ENCODE data around the gene EIF4E2.

The EIF4E2 gene

DNA sequence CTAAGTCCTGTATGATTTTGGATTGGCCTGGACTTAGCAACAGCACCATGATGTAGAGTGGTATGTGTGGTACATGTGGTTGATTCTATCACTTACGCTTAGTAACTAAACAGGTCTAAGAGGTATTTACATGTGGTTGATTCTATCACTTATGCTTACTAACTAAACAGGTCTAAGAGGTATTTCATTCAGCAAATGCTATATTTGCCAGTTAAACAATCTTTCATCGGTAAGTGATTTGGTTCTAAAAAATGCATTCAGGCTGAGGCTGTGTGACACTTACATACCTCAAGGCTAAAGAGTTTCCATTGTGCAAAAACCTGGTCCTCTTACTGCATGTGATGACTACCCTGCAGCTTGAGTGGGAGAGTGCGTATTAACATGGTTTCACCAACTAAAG is 13.1 kb downstream of the EIF4E2 start:
- Histone ChIP-seq H3K9ac (ENCODE audit: low read length) (no peak overlapping the region), H3K27ac (ENCODE audit: low read depth, low read length) (no peak overlapping the region), H3K36me3 (ENCODE audit: low read length) (peaks cover 9% of the 10 kb centered on the region; the same call in 1 of the 2 replicates)

DNA sequence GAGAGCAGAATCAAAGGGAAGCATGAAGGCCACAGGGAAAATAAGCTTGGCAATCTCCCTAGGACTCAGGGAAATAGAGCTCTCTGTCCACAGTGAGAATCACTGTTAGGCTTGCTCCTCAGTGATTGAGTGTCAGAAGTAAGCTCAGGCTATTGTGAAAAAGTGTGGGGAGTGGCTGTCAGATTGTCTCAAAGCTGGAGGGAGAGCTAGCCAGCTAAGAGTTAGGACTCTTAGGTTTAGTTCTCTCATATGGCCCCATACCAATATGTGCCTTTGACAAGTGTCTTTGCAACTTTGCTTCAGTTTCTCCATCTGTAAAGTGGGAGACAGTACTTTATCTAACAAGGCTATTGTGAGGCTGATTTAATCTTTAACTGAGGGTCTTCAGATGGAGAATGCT is 17.2 kb downstream of the EIF4E2 start:
- Histone ChIP-seq H2AFZ (ENCODE audit: low read depth, low read length, severe bottlenecking) (no peak overlapping the region), H3F3A (ENCODE audit: insufficient read depth) (no peaks in the 10 kb centered on the region), H3K79me2 (ENCODE audit: insufficient read depth, low read length) (no peaks in the 10 kb centered on the region), H3K36me3 (ENCODE audit: low read length) (peaks cover 9% of the 10 kb centered on the region), H3K4me3 (ENCODE audit: insufficient read depth, low read length, poor library complexity, severe bottlenecking) (no peak overlapping the region), H3K4me2 (ENCODE audit: low read depth, low read length, poor library complexity, severe bottlenecking) (no peak overlapping the region), H3K27ac (ENCODE audit: low read depth, low read length) (no peak overlapping the region), H3K9ac (ENCODE audit: low read length) (no peak overlapping the region), H3K9me3 (ENCODE audit: insufficient read depth, low read length) (no peaks in the 10 kb centered on the region), H3K27me3 (ENCODE audit: low read length) (no peaks in the 10 kb centered on the region), H3K9me2 (replicated peaks; ENCODE audit: insufficient read depth, low read length) (no peaks in the 10 kb centered on the region), H4K20me1 (ENCODE audit: low read depth, low read length) (no peaks in the 10 kb centered on the region)
- TF ChIP-seq, protein P1, sequence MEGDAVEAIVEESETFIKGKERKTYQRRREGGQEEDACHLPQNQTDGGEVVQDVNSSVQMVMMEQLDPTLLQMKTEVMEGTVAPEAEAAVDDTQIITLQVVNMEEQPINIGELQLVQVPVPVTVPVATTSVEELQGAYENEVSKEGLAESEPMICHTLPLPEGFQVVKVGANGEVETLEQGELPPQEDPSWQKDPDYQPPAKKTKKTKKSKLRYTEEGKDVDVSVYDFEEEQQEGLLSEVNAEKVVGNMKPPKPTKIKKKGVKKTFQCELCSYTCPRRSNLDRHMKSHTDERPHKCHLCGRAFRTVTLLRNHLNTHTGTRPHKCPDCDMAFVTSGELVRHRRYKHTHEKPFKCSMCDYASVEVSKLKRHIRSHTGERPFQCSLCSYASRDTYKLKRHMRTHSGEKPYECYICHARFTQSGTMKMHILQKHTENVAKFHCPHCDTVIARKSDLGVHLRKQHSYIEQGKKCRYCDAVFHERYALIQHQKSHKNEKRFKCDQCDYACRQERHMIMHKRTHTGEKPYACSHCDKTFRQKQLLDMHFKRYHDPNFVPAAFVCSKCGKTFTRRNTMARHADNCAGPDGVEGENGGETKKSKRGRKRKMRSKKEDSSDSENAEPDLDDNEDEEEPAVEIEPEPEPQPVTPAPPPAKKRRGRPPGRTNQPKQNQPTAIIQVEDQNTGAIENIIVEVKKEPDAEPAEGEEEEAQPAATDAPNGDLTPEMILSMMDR (IDR thresholded peaks at IDR 0.05; ENCODE audit: insufficient read depth, low read length, poor library complexity, severe bottlenecking) = no peak
- no peak for TF ChIP-seq EZH2phosphoT487 (conservative IDR thresholded peaks at IDR 0.05; ENCODE audit: low read length)

More for the DNA sequence above, 13.1 kb downstream of the EIF4E2 start:
- H3F3A ChIP-seq (ENCODE audit: insufficient read depth) = no peaks in the 10 kb centered on the region
- no peaks in the 10 kb centered on the region for H3K27me3 ChIP-seq (ENCODE audit: low read length)
- H3K4me3 ChIP-seq (ENCODE audit: insufficient read depth, low read length, poor library complexity, severe bottlenecking) = no peak overlapping the region
- TF ChIP-seq, protein P1 (IDR thresholded peaks at IDR 0.05; ENCODE audit: insufficient read depth, low read length, poor library complexity, severe bottlenecking) = no peak
- TF ChIP-seq EZH2phosphoT487 (conservative IDR thresholded peaks at IDR 0.05; ENCODE audit: low read length) = no peak
- no peaks in the 10 kb centered on the region for H3K79me2 ChIP-seq (ENCODE audit: insufficient read depth, low read length)
- H3K4me2 ChIP-seq (ENCODE audit: low read depth, low read length, poor library complexity, severe bottlenecking) = no peak overlapping the region
- no peak overlapping the region for H2AFZ ChIP-seq (ENCODE audit: low read depth, low read length, severe bottlenecking)
- no peaks in the 10 kb centered on the region for H3K9me2 ChIP-seq (replicated peaks; ENCODE audit: insufficient read depth, low read length)
- H3K9me3 ChIP-seq (ENCODE audit: insufficient read depth, low read length) = no peaks in the 10 kb centered on the region
- no peaks in the 10 kb centered on the region for H4K20me1 ChIP-seq (ENCODE audit: low read depth, low read length)

DNA sequence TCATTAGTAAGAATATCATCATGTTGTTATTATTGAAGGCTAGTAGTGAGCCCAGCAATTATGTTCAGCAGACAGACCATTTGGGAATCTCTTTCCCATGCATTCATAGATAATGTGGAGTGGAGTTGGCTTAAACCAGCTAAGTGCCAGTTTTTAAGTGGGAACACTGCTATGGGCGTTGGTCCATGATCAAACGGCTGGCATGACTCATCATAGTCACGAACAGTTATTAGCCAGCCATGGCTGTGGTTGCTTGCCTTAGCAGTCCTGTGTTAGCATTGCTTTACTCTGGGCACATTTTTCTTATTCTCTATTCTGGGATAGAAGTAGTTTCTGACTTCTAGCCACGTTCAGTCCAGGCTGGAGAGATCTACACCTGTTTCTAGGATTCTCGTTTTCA is 17.7 kb downstream of the EIF4E2 start:
- TF ChIP-seq, protein P1 (IDR thresholded peaks at IDR 0.05; ENCODE audit: insufficient read depth, low read length, poor library complexity, severe bottlenecking) = no peak
- no peak for TF ChIP-seq EZH2phosphoT487 (conservative IDR thresholded peaks at IDR 0.05; ENCODE audit: low read length)
- Histone ChIP-seq H3K4me2 (ENCODE audit: low read depth, low read length, poor library complexity, severe bottlenecking) (no peak overlapping the region), H3K9ac (ENCODE audit: low read length) (no peak overlapping the region), H3K27ac (ENCODE audit: low read depth, low read length) (no peak overlapping the region), H3F3A (ENCODE audit: insufficient read depth) (no peaks in the 10 kb centered on the region), H3K36me3 (ENCODE audit: low read length) (peaks cover 9% of the 10 kb centered on the region), H3K27me3 (ENCODE audit: low read length) (no peaks in the 10 kb centered on the region), H2AFZ (ENCODE audit: low read depth, low read length, severe bottlenecking) (no peak overlapping the region), H3K79me2 (ENCODE audit: insufficient read depth, low read length) (no peaks in the 10 kb centered on the region), H3K9me3 (ENCODE audit: insufficient read depth, low read length) (no peaks in the 10 kb centered on the region), H3K9me2 (replicated peaks; ENCODE audit: insufficient read depth, low read length) (no peaks in the 10 kb centered on the region), H4K20me1 (ENCODE audit: low read depth, low read length) (no peaks in the 10 kb centered on the region), H3K4me3 (ENCODE audit: insufficient read depth, low read length, poor library complexity, severe bottlenecking) (no peak overlapping the region)

All from SU-DHL-6 (cell line).